Measurements from ENCODE around the gene ASF1B. TPM values are rescaled to one million over a fixed set of nuclear protein-coding genes. Genes with fewer than 3 reads are reported as not detected.

ASF1B gene
- total RNA-seq, 1 experiment from 2014 or later: 117 TPM

GRCh38 chr19:14088634-14089411 is 47.6 kb downstream of the ASF1B start:
- no peak for DNase-seq (ENCODE audit: low read depth)

- DNase-seq (ENCODE audit: low read depth): no peak
Measured at GRCh38 chr19:14086098-14086497, 50.3 kb downstream of the ASF1B start.

GRCh38 chr19:14085309-14085995 is 50.9 kb downstream of the ASF1B start, which contains the start of gene C19orf67:
Gene C19orf67, minus strand, starts transcription at chr19:14085783. Its CDS starts 156 bp downstream, at chr19:14085627.
- no peak for DNase-seq (ENCODE audit: low read depth)

GRCh38 chr19:14082675-14082960 is 53.8 kb downstream of the ASF1B start:
- DNase-seq (ENCODE audit: low read depth): no peak

GRCh38 chr19:14081797-14082674 is 54.4 kb downstream of the ASF1B start:
- no peak for DNase-seq (ENCODE audit: low read depth)

GRCh38 chr19:14080887-14081796 is 55.2 kb downstream of the ASF1B start:
- peak; percentile 99 for DNase-seq (ENCODE audit: low read depth)

- no peak for DNase-seq (ENCODE audit: low read depth)
Measured at GRCh38 chr19:14078411-14078810, 58.0 kb downstream of the ASF1B start.

GRCh38 chr19:14073925-14074838 is 62.2 kb downstream of the ASF1B start:
- DNase-seq (ENCODE audit: low read depth): peak; percentile 39

- peak; percentile 67 for DNase-seq (ENCODE audit: low read depth)
Measured at GRCh38 chr19:14073261-14073924, 63.0 kb downstream of the ASF1B start.

GRCh38 chr19:14072535-14073260 is 63.7 kb downstream of the ASF1B start, which contains the start of gene MISP3:
Gene MISP3, plus strand, starts transcription at chr19:14072786. Its CDS starts 524 bp downstream, at chr19:14073310.
- peak; percentile 54 for DNase-seq (ENCODE audit: low read depth)

GRCh38 chr19:14070268-14071050 is 65.9 kb downstream of the ASF1B start:
- DNase-seq (ENCODE audit: low read depth): no peak

Other genes starting within 250 kb of the ASF1B start
- 2.3 and 3.2 TPM in 2 replicates for gene BRME1, start 230.5 kb downstream of the ASF1B start, total RNA-seq (2014; rRNA removed; shearing (Covaris generic))
- gene CC2D1A, start 230.4 kb downstream of the ASF1B start, total RNA-seq (2014; rRNA removed; shearing (Covaris generic)): 18.2 and 25.1 TPM in 2 replicates
- gene PODNL1, start 198.2 kb downstream of the ASF1B start, total RNA-seq (2014; rRNA removed; shearing (Covaris generic)): 2.8 TPM in 1 of 2 replicates, not detected in the other
- 14.5 and 20.9 TPM in 2 replicates for gene DCAF15, start 184.1 kb downstream of the ASF1B start, total RNA-seq (2014; rRNA removed; shearing (Covaris generic))
- gene RFX1, start 130.3 kb downstream of the ASF1B start, total RNA-seq (2014; rRNA removed; shearing (Covaris generic)): 1.5 and 3.1 TPM in 2 replicates
- not detected in 2 replicates for gene RLN3, start 108.4 kb downstream of the ASF1B start, total RNA-seq (2014; rRNA removed; shearing (Covaris generic))
- 2.3 and 4.8 TPM in 2 replicates for gene IL27RA, start 104.8 kb downstream of the ASF1B start, total RNA-seq (2014; rRNA removed; shearing (Covaris generic))
- gene PALM3, start 74.5 kb downstream of the ASF1B start, total RNA-seq (2014; rRNA removed; shearing (Covaris generic)): 0.64 TPM in 1 of 2 replicates, not detected in the other
- 2.2 TPM in 1 of 2 replicates, not detected in the other for gene MISP3, start 63.8 kb downstream of the ASF1B start, total RNA-seq (2014; rRNA removed; shearing (Covaris generic))
- not detected in 2 replicates for gene C19orf67, start 50.8 kb downstream of the ASF1B start, total RNA-seq (2014; rRNA removed; shearing (Covaris generic))
- 10.5 and 43.2 TPM in 2 replicates for gene SAMD1, start 45.8 kb downstream of the ASF1B start, total RNA-seq (2014; rRNA removed; shearing (Covaris generic))
- gene PRKACA, start 18.8 kb downstream of the ASF1B start, total RNA-seq (2014; rRNA removed; shearing (Covaris generic)): 46.3 and 93.7 TPM in 2 replicates
- gene ADGRL1, start 69.6 kb upstream of the ASF1B start, total RNA-seq (2014; rRNA removed; shearing (Covaris generic)): 2.4 and 4.8 TPM in 2 replicates
- 13.0 and 13.8 TPM in 2 replicates for gene ADGRE5, start 244.9 kb upstream of the ASF1B start, total RNA-seq (2014; rRNA removed; shearing (Covaris generic))